ENCODE results near the gene CELSR3. TPM values are rescaled to one million over a fixed set of nuclear protein-coding genes. Genes with fewer than 3 reads are reported as not detected.

The CELSR3 gene
- total and polyA plus RNA-seq, 2 experiments from 2014 or later: 3.1 to 5.9 TPM

- Histone ChIP-seq H3K4me3 (no peak overlapping the region), H3K36me3 (peaks cover 32% of the 10 kb centered on the region), H3K9me3 (ENCODE audit: low read depth) (no peaks in the 10 kb centered on the region), H3K4me1 (ENCODE audit: low read depth) (peaks cover 20% of the 10 kb centered on the region), H3K27me3 (no peaks in the 10 kb centered on the region), H3K27ac (peak overlapping the region; percentile 86)
- TF ChIP-seq, protein P1, sequence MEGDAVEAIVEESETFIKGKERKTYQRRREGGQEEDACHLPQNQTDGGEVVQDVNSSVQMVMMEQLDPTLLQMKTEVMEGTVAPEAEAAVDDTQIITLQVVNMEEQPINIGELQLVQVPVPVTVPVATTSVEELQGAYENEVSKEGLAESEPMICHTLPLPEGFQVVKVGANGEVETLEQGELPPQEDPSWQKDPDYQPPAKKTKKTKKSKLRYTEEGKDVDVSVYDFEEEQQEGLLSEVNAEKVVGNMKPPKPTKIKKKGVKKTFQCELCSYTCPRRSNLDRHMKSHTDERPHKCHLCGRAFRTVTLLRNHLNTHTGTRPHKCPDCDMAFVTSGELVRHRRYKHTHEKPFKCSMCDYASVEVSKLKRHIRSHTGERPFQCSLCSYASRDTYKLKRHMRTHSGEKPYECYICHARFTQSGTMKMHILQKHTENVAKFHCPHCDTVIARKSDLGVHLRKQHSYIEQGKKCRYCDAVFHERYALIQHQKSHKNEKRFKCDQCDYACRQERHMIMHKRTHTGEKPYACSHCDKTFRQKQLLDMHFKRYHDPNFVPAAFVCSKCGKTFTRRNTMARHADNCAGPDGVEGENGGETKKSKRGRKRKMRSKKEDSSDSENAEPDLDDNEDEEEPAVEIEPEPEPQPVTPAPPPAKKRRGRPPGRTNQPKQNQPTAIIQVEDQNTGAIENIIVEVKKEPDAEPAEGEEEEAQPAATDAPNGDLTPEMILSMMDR (IDR thresholded peaks at IDR 0.05; ENCODE audit: low read depth, low read length): no peak
- no peak for DNase-seq (ENCODE audit: low read depth in 1 of 2, low spot score in 1 of 2)
Observed at GRCh38 chr3:48682786-48683185, 20.1 kb upstream of the CELSR3 start.

- H3K4me1 ChIP-seq (ENCODE audit: low read depth): peaks cover 20% of the 10 kb centered on the region
- no peaks in the 10 kb centered on the region for H3K27me3 ChIP-seq
Observed at GRCh38 chr3:48681974-48682610, 19.4 kb upstream of the CELSR3 start.

GRCh38 chr3:48681541-48681880, 18.8 kb upstream of the CELSR3 start:
- Histone ChIP-seq H3K36me3 (peaks cover 27% of the 10 kb centered on the region), H3K4me1 (ENCODE audit: low read depth) (peaks cover 20% of the 10 kb centered on the region), H3K27ac (no peak overlapping the region), H3K9me3 (ENCODE audit: low read depth) (no peaks in the 10 kb centered on the region), H3K4me3 (no peak overlapping the region), H3K27me3 (no peaks in the 10 kb centered on the region)
- TF ChIP-seq, protein P1 (IDR thresholded peaks at IDR 0.05; ENCODE audit: low read depth, low read length): no peak
- DNase-seq (ENCODE audit: low read depth in 1 of 2, low spot score in 1 of 2): no peak

More at GRCh38 chr3:48681974-48682610, 19.4 kb upstream of the CELSR3 start:
- peaks cover 27% of the 10 kb centered on the region for H3K36me3 ChIP-seq
- H3K9me3 ChIP-seq (ENCODE audit: low read depth): no peaks in the 10 kb centered on the region
- DNase-seq (ENCODE audit: low read depth in 1 of 2, low spot score in 1 of 2): no peak
- H3K4me3 ChIP-seq: no peak overlapping the region
- no peak overlapping the region for H3K27ac ChIP-seq
- TF ChIP-seq, protein P1 (IDR thresholded peaks at IDR 0.05; ENCODE audit: low read depth, low read length): no peak

GRCh38 chr3:48680811-48681540, 18.3 kb upstream of the CELSR3 start:
- Histone ChIP-seq H3K27ac (no peak overlapping the region), H3K36me3 (peaks cover 33% of the 10 kb centered on the region)
- TF ChIP-seq, protein P1 (IDR thresholded peaks at IDR 0.05; ENCODE audit: low read depth, low read length): no peak

GRCh38 chr3:48679411-48680391, 17.0 kb upstream of the CELSR3 start:
- Histone ChIP-seq H3K27me3 (no peaks in the 10 kb centered on the region), H3K27ac (no peak overlapping the region), H3K4me1 (ENCODE audit: low read depth) (peaks cover 17% of the 10 kb centered on the region), H3K4me3 (no peak overlapping the region), H3K9me3 (ENCODE audit: low read depth) (no peaks in the 10 kb centered on the region), H3K36me3 (peaks cover 36% of the 10 kb centered on the region)
- DNase-seq (ENCODE audit: low read depth in 1 of 2, low spot score in 1 of 2): no peak
- TF ChIP-seq, protein P1 (IDR thresholded peaks at IDR 0.05; ENCODE audit: low read depth, low read length): no peak

More at GRCh38 chr3:48680811-48681540, 18.3 kb upstream of the CELSR3 start:
- Histone ChIP-seq H3K4me3 (no peak overlapping the region), H3K9me3 (ENCODE audit: low read depth) (no peaks in the 10 kb centered on the region), H3K4me1 (ENCODE audit: low read depth) (peaks cover 20% of the 10 kb centered on the region), H3K27me3 (no peaks in the 10 kb centered on the region)
- DNase-seq (ENCODE audit: low read depth in 1 of 2, low spot score in 1 of 2): no peak
